ENCODE data around the gene ITGB1. TPM values are rescaled to one million over a fixed set of nuclear protein-coding genes. Genes with fewer than 3 reads are reported as not detected.

Gene ITGB1
- polyA plus RNA-seq, 1 of the 3 experiments (the other 2 are of a cell fraction) = 666 TPM

- no peak overlapping the region for H3K4me2 ChIP-seq
- peaks cover 10 to 30% of the 10 kb centered on the region in 2 experiments for H3K36me3 ChIP-seq (replicated peaks in 1 of 2; ENCODE audit: control insufficient read depth in 1 of 2, insufficient read depth in 2 of 2, low read length in 1 of 2)
- no peak overlapping the region for H3K4me3 ChIP-seq (ENCODE audit: low read depth in 2 of 2, low read length in 1 of 2)
- no peaks in the 10 kb centered on the region for H3K9me3 ChIP-seq
- TF ChIP-seq MEF2A (IDR thresholded peaks at IDR 0.05; ENCODE audit: borderline replicate concordance, low read depth) = no peak
- TF ChIP-seq RFX5 (IDR thresholded peaks at IDR 0.05; ENCODE audit: low read length) = no peak
- no peak for TF ChIP-seq FOXM1 (IDR thresholded peaks at IDR 0.05; ENCODE audit: low read depth)
- TF ChIP-seq, protein P1, sequence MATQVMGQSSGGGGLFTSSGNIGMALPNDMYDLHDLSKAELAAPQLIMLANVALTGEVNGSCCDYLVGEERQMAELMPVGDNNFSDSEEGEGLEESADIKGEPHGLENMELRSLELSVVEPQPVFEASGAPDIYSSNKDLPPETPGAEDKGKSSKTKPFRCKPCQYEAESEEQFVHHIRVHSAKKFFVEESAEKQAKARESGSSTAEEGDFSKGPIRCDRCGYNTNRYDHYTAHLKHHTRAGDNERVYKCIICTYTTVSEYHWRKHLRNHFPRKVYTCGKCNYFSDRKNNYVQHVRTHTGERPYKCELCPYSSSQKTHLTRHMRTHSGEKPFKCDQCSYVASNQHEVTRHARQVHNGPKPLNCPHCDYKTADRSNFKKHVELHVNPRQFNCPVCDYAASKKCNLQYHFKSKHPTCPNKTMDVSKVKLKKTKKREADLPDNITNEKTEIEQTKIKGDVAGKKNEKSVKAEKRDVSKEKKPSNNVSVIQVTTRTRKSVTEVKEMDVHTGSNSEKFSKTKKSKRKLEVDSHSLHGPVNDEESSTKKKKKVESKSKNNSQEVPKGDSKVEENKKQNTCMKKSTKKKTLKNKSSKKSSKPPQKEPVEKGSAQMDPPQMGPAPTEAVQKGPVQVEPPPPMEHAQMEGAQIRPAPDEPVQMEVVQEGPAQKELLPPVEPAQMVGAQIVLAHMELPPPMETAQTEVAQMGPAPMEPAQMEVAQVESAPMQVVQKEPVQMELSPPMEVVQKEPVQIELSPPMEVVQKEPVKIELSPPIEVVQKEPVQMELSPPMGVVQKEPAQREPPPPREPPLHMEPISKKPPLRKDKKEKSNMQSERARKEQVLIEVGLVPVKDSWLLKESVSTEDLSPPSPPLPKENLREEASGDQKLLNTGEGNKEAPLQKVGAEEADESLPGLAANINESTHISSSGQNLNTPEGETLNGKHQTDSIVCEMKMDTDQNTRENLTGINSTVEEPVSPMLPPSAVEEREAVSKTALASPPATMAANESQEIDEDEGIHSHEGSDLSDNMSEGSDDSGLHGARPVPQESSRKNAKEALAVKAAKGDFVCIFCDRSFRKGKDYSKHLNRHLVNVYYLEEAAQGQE (IDR thresholded peaks at IDR 0.05; ENCODE audit: low read depth, low read length) = no peak
- TF ChIP-seq, protein P2, sequence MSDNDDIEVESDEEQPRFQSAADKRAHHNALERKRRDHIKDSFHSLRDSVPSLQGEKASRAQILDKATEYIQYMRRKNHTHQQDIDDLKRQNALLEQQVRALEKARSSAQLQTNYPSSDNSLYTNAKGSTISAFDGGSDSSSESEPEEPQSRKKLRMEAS (IDR thresholded peaks at IDR 0.05; ENCODE audit: low read depth) = no peak
- no peak for TF ChIP-seq SMC3 (IDR thresholded peaks at IDR 0.05; ENCODE audit: low read depth, low read length)
- ChIA-PET CTCF (no interaction called here), POLR2A (no interaction called here)
- no peak overlapping the region for H2AFZ ChIP-seq (ENCODE audit: low read depth)
- H3K27me3 ChIP-seq (ENCODE audit: insufficient read depth) = no peaks in the 10 kb centered on the region
- H3F3A ChIP-seq (replicated peaks; ENCODE audit: insufficient read depth) = peaks cover 29% of the 10 kb centered on the region
- peak overlapping the region in 1 of 2 experiments; percentile 69; a peak in 1 of 4 replicates for H3K27ac ChIP-seq (ENCODE audit: low read depth in 2 of 2, low read length in 1 of 2)
- H3K9me2 ChIP-seq = no peaks in the 10 kb centered on the region
- peaks cover 100% of the 10 kb centered on the region for H4K20me1 ChIP-seq (ENCODE audit: insufficient read depth)
- peaks cover 23 to 46% of the 10 kb centered on the region in 2 experiments; a peak in 3 of 4 replicates for H3K4me1 ChIP-seq (ENCODE audit: control insufficient read depth in 1 of 2, insufficient read depth in 2 of 2, low read depth in 1 of 2, low read length in 1 of 2)
- DNase-seq = no peak
- peaks cover 100% of the 10 kb centered on the region for H3K79me2 ChIP-seq (ENCODE audit: insufficient read depth)
- no peak overlapping the region for H3K9ac ChIP-seq
Measured at GRCh38 chr10:32949221-32949678, 8.8 kb downstream of the ITGB1 start.

- no peak for DNase-seq
- Histone ChIP-seq H3K4me2 (no peak overlapping the region), H3K4me1 (ENCODE audit: control insufficient read depth in 1 of 2, insufficient read depth in 2 of 2, low read depth in 1 of 2, low read length in 1 of 2) (peaks cover 21 to 46% of the 10 kb centered on the region in 2 experiments; a peak in 3 of 4 replicates)
Measured at GRCh38 chr10:32948451-32948850, 9.6 kb downstream of the ITGB1 start.

DNA sequence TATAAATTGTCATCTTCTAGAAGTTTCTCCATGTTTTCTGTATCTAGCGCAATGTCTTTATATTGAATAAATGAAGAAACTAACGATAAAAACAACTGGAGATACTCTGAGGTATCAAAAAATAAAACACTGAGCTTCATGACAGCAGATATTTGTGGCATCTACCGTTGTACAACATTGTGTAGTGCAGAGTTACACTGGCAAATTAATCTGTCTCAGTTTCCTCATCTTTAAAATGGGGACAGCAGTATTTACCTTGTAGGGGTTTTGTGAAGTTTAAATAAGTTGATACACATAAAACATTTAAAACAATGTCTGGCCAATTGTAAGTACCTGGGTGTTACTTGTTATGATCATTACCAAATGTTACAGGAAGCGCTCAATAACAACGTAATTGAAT is 10.4 kb downstream of the ITGB1 start:
- Histone ChIP-seq H3K27ac (ENCODE audit: low read depth in 2 of 2, low read length in 1 of 2) (peak overlapping the region in 1 of 2 experiments; percentile 0; a peak in 1 of 4 replicates), H3K9ac (no peak overlapping the region), H3K4me3 (ENCODE audit: low read depth in 2 of 2, low read length in 1 of 2) (no peak overlapping the region), H3F3A (replicated peaks; ENCODE audit: insufficient read depth) (peaks cover 22% of the 10 kb centered on the region), H4K20me1 (ENCODE audit: insufficient read depth) (peaks cover 100% of the 10 kb centered on the region), H3K36me3 (replicated peaks in 1 of 2; ENCODE audit: control insufficient read depth in 1 of 2, insufficient read depth in 2 of 2, low read length in 1 of 2) (peaks cover 6 to 23% of the 10 kb centered on the region in 2 experiments), H3K79me2 (ENCODE audit: insufficient read depth) (peaks cover 100% of the 10 kb centered on the region), H3K4me1 (ENCODE audit: control insufficient read depth in 1 of 2, insufficient read depth in 2 of 2, low read depth in 1 of 2, low read length in 1 of 2) (peaks cover 20 to 40% of the 10 kb centered on the region in 2 experiments), H3K4me2 (no peak overlapping the region), H2AFZ (ENCODE audit: low read depth) (no peak overlapping the region), H3K27me3 (ENCODE audit: insufficient read depth) (no peaks in the 10 kb centered on the region), H3K9me2 (no peaks in the 10 kb centered on the region), H3K9me3 (no peaks in the 10 kb centered on the region)
- ChIA-PET CTCF (no interaction called here), POLR2A (no interaction called here)
- 92% methylated on average over 5 of the region's 5 CpGs for WGBS (ENCODE audit: low lambda C conversion rate)
- DNase-seq = no peak
- TF ChIP-seq POLR2AphosphoS5 (IDR thresholded peaks at IDR 0.05; ENCODE audit: low read depth, low read length) = no peak
- no peak for TF ChIP-seq CHD2 (IDR thresholded peaks at IDR 0.05; ENCODE audit: low read length, partially characterized antibody)
- TF ChIP-seq GATA2 (CRISPR knock-in tag; IDR thresholded peaks at IDR 0.05) = no peak
- TF ChIP-seq, protein P2 (IDR thresholded peaks at IDR 0.05; ENCODE audit: low read depth) = no peak
- no peak for TF ChIP-seq TCF12 (IDR thresholded peaks at IDR 0.05)
- TF ChIP-seq CTCF (IDR thresholded peaks at IDR 0.05) = no peak
- TF ChIP-seq, protein P1 (IDR thresholded peaks at IDR 0.05; ENCODE audit: low read depth, low read length) = no peak

More at GRCh38 chr10:32948451-32948850, 9.6 kb downstream of the ITGB1 start:
- H2AFZ ChIP-seq (ENCODE audit: low read depth) = no peak overlapping the region
- WGBS (ENCODE audit: low lambda C conversion rate) = 83% methylated on average over 3 of the region's 3 CpGs
- H3K9ac ChIP-seq = no peak overlapping the region
- H3K9me3 ChIP-seq = no peaks in the 10 kb centered on the region
- peaks cover 100% of the 10 kb centered on the region for H4K20me1 ChIP-seq (ENCODE audit: insufficient read depth)
- H3K9me2 ChIP-seq = no peaks in the 10 kb centered on the region
- ChIA-PET CTCF (no interaction called here), POLR2A (no interaction called here)
- H3K27ac ChIP-seq (ENCODE audit: low read depth in 2 of 2, low read length in 1 of 2) = no peak overlapping the region
- H3K79me2 ChIP-seq (ENCODE audit: insufficient read depth) = peaks cover 100% of the 10 kb centered on the region
- H3K27me3 ChIP-seq (ENCODE audit: insufficient read depth) = no peaks in the 10 kb centered on the region
- H3K4me3 ChIP-seq (ENCODE audit: low read depth in 2 of 2, low read length in 1 of 2) = no peak overlapping the region
- peaks cover 10 to 29% of the 10 kb centered on the region in 2 experiments for H3K36me3 ChIP-seq (replicated peaks in 1 of 2; ENCODE audit: control insufficient read depth in 1 of 2, insufficient read depth in 2 of 2, low read length in 1 of 2)
- no peak for TF ChIP-seq TEAD4 (IDR thresholded peaks at IDR 0.05; ENCODE audit: borderline replicate concordance, insufficient read depth)
- H3F3A ChIP-seq (replicated peaks; ENCODE audit: insufficient read depth) = peaks cover 28% of the 10 kb centered on the region
